HL-60/S4 treated with retinoic acid at 250 ng/mL for 4 days and 3 days (cell line): ENCODE measurements around the gene NDOR1.

ENCODE experiments used
- in situ Hi-C: fragments of 300-500 bp; cut with MboI; formaldehyde crosslinking; loops from 2 replicates; pipeline ENCODE4 v1.7.0; 2022; ENCODE audit warnings: low sequenced_read_pairs

NDOR1 gene

GRCh38 chr9:137205126-137206069, at the start of gene NDOR1, which contains the start of gene TMEM203:
NDOR1 (plus strand) TSS chr9:137205700; CDS start chr9:137205778, 78 bp downstream.
TMEM203 (minus strand) TSS chr9:137205648; CDS start chr9:137205414, 234 bp downstream.
- in situ Hi-C loops: no loop called here

GRCh38 chr9:137156567-137157375, 48.7 kb upstream of the NDOR1 start:
- in situ Hi-C loops: no loop called here

GRCh38 chr9:137157618-137158415, 47.7 kb upstream of the NDOR1 start:
- in situ Hi-C loops: no loop called here

- in situ Hi-C loops: no loop called here
These were observed 46.9 kb upstream of the NDOR1 start for GRCh38 chr9:137158625-137159024.

- in situ Hi-C loops: no loop called here
These were observed 46.1 kb upstream of the NDOR1 start for GRCh38 chr9:137159105-137160053.

- in situ Hi-C loops: no loop called here
These were observed 45.5 kb upstream of the NDOR1 start for GRCh38 chr9:137160054-137160425.

- in situ Hi-C loops: no loop called here
These were observed 44.6 kb upstream of the NDOR1 start for GRCh38 chr9:137160716-137161557.

- in situ Hi-C loops: no loop called here
These were observed 43.7 kb upstream of the NDOR1 start for GRCh38 chr9:137161558-137162486.

GRCh38 chr9:137162505-137163364, 42.8 kb upstream of the NDOR1 start:
- in situ Hi-C loops: no loop called here

- in situ Hi-C loops: no loop called here
These were observed 42.2 kb upstream of the NDOR1 start for GRCh38 chr9:137163365-137163715.

- in situ Hi-C loops: no loop called here
These were observed 41.7 kb upstream of the NDOR1 start for GRCh38 chr9:137163805-137164204.

GRCh38 chr9:137164370-137165249, 40.9 kb upstream of the NDOR1 start:
- in situ Hi-C loops: no loop called here

GRCh38 chr9:137165250-137165836, 40.2 kb upstream of the NDOR1 start:
- in situ Hi-C loops: no loop called here

- in situ Hi-C loops: no loop called here
These were observed 38.9 kb upstream of the NDOR1 start for GRCh38 chr9:137166380-137167229.

- in situ Hi-C loops: no loop called here
These were observed 38.2 kb upstream of the NDOR1 start for GRCh38 chr9:137167277-137167746.
